ENCODE measurements around the gene CMKLR1.

The CMKLR1 gene

DNA sequence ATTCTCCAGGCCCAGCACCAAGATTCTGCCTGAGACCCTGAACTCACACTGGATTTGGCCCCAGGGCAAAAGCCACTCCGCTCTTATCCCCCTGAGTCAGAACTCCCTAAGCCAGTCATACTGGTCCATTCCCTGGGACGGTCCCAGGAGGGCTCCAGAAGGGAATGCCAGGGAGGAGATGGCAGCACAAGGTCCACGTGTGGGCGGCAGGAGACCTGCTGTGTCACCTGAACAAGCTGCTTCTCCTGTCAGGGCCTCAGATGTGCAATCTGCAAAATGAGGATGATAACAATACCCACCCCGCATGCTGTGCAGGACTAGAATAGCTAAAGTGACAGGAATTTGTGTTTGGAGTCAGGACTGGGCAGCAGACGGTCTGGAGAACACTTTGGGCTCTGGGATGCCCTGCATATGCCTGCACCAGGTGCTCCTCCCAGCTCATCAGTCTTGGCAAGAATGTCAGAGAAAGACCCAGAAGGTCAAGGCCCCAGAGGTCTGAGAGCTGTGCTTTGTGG lies 40.3 kb downstream of the CMKLR1 start:
- DNase-seq (ENCODE audit: low spot score), result no peak

DNA sequence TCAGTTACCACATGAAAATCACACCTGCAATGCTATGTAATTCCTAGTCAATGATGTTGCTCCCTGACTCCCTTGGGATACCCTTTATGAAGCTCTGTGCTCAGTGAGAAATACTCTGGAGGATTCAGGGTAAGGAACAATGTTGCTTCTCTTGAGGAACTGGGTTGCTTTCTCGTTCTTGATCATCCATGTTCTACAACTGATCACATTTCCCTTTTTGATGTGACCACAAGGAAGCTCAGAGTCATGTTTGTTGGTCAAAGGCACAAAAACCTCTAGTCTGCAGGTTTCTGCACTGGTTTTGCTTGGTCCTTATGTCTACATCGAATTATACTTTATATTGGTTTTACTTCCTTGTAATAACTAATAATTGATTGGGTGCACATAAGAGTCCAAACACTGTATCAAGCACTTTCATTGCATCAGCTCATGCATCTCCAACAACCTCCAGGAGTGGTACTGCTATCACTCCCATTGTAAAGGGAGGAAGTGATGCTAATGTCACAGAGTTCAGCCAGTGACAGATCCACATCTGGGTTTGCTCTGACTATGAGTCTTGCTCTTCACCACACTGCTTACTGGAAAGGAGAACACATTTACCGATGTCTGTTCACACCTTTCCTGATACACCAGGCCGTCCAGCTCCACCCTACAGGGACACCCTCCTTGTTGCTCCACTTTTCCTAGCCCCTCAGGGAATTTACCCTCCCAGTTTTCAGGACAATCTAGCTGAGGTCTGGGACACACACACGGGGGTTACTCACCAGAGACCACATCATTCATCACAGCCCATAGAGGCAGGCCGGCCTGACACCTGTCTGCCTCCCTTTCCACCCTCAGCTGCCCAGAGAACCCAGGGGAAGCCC lies 41.0 kb downstream of the CMKLR1 start:
- peak; percentile 36 for DNase-seq (ENCODE audit: low spot score)

DNA sequence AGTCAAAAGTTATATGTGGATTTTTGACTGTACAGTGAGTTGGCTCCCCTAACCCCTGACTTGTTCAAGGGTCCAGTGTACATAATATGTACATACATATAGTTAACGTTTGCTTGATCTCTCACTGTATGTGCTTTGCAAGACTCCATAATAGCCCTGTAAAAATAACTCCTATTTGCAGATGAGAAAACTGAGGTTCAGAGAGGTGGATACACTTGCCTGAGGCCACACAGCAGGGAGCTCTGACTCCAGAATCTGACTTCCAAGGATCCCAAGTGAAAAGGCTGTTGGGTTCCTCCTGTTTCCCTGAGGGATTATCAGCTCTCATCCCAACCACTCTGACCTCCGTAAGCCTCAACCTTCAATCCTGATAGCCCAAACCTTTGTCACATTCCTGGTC lies 41.7 kb downstream of the CMKLR1 start:
- DNase-seq (ENCODE audit: low spot score), result no peak

DNA sequence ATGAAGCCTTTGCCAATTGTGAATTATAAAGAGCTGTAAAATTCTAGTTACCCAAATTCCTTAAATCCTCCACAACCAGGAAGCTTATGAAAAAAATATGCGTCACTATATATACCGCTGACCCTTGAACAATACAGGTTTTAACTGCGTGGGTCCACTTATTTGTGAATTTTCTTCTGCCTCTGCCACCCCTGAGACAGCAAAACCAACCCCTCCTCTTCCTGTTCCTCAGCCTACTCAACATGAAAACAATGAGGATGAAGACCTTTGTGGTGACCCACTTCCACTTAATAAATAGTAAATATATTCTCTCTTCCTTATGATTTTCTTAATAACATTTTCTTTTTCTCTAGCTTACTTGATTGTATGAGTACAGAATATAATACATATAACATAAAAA lies 42.2 kb downstream of the CMKLR1 start:
- DNase-seq (ENCODE audit: low spot score), result peak; percentile 76

DNA sequence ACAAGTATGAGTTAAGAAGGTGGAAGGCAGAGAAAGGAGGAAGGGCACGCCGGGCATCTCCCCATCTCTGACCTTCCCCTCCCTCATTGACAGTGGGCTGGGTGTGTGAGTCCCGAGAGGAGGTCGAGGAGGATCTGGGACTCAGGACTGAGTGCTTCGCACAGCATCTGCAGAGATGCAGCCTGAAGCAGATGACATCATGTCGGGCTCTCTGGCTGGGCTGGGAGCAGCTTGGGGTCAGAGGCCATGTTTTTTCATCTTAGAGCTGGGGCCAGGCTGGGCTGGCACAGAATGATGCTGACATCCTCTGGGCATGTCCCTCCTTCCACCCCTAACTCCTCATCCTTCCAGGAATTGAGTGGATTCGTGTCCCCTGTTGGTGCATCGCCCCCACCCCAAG lies 43.5 kb downstream of the CMKLR1 start:
- DNase-seq (ENCODE audit: low spot score), result peak; percentile 36

DNA sequence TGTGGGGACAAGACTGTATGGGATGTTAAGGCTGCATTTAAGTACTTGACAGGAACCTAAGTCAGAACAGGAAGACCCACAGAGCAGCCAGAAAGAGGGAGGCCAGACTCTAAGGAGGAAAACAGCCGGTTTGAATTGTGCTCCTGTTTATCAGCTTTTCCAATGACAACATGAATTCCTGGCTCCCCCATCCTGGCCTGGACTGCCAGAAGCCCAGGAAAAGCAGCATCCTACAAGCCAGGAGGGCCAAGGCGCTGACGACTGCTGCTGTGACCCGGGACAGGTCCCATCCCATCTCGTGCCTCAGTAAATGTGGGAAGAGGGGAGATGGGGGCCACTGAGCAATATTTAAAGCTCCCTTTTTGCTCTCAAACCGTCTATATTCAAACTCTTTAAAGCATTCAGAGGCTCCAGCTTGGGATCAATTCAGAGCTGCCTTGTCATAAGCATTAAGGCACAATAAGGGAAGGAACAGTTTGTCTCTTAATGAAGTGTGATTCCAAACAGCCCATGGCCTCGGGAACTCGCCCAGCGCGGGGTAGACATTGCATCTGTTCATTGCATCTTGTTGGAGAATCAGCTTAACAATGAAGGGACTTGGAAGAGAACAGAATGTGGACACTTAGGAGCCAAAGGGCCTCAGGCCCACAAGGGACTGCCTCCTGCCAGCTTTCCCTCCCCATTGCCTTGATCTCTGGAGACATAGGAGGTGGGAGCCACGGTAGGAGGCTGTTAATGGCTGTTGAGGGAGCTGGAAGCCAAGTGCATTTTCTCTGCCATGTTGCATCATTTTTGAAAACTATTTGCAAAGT lies 49.6 kb downstream of the CMKLR1 start:
- DNase-seq (ENCODE audit: low spot score), result no peak

DNA sequence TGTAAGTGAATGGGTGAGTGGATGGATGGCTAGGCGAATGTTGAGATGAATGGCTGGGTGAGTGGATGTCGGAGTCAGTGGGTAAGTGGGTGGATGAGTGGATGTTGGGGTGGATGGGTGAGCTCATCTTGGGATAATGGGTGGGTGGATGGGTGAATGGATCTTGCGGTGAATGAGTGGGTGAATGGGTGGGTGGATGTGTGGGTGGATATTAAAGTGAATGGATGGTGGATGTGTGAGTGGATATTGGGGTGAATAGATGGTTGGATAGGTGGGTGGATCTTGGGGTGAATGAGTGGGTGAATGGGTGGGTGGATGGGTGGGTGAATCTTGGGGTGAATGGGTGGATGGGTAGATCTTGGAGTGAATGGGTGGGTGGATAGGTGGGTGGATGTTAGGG lies 51.9 kb downstream of the CMKLR1 start:
- no peak for DNase-seq (ENCODE audit: low spot score)

DNA sequence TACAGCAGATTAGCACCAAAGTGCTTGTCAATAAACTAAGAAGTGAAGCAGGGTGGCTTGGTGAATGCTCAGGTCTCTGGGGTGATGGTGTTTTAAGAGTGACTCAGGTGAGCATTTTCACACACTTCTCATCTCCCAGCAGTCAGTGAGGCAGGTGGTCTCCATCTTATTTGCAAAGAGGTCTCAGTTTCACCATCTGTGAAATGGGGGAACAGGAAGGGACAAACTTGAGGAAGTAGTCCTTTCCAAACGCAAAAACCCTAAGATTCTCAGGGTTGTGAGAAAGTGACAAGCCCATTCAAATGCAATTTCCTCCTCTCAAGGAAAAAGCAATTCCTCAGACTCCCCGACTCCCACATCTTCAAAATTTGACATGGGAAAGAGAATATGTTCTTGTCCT lies 54.1 kb downstream of the CMKLR1 start:
- DNase-seq (ENCODE audit: low spot score), result no peak

DNA sequence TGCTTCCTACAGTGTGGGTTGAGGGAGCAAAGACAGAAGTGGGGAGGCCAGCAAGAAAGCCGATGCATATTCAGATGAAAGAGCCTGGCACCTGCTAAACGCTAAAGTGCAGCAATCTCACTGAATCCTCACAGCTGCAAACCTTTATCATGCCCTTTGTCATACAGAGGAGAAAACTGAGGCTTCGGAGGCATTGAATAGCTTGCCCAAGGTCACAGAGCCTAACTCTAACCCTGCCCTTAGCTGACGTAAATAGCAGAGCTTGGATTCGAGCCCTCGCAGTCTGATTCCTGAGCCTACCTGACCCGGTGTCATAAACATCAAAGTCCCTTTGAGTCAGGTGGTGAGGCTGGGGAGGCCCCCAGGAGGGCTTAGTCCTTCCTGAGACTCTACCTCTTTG lies 54.9 kb downstream of the CMKLR1 start:
- DNase-seq (ENCODE audit: low spot score), result no peak

DNA sequence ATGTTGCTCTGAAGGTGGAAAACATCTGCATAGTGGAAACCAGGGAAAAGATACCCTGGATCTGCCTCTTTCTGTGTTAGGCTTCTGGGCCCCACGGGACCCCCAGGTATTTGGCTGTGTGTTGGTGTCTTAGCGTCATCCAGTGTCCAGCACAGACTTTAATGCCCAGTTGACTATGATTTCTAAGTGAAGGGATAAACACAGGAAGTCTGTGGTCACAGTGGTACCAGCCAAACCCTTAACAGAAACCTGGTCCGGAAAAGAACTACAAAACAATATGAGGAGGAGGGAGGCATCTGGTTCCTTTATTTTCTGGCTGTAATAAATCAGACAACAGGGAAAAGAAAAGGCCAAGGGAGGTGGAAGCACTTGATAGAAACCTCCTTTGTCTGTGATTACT lies 56.4 kb downstream of the CMKLR1 start:
- DNase-seq (ENCODE audit: low spot score), result peak; percentile 15

DNA sequence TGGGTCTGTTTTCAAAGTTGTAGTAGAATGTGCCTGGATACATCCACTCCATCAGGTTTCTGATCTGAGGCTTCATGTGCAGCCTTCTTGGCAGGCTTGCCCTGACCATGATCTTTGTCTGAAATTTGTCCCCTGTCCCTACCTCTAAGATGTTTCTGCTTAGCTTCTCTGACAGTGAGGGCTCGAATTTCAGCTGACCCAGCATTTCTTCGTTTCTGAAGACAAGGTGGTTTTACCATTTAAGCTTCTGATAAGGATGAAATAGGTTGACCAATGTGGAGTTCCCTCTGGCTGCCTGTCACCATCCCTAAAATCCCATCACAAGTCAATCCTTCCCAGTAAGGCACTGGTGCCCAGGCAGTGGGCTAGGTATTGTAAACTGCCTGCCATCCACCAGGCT lies 57.0 kb downstream of the CMKLR1 start:
- DNase-seq (ENCODE audit: low spot score), result no peak

DNA sequence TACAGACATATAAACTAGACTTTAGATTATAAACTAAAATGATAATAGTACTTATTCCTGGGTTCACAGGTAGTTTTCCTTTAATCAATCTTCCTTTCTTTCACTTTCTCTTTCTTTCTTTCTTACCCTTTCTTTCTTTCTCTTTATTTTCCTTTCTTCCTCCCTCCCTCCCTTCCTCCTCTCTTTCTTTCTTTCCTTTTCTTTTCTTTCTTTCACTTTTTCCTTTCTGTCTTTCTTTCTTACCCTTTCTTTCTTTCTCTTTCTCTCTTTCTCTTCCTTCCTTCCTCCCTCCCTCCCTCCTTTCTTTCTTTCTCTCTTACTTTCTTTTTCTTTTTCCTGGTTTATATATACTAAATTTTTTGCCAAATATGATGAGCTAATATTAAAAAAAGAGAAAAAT lies 61.5 kb downstream of the CMKLR1 start:
- no peak for DNase-seq (ENCODE audit: low spot score)

DNA sequence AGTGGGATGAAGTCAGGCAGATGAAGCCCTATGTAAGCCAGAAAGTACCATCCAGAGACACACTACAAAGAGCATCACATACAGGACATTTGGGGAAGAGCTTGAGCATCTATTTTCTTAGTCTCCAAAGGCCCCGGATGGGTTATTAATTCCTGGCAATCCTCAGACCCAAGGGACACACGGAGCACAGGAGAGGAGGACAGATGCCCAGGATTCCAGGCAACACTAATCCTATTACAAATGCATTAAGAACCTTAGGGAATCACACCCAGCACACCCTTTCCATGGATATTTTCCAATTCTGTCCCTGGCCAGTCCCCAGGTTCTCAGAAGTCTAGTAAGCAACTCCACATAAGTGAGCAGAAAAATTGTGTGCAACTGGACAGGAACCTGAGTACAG lies 65.9 kb downstream of the CMKLR1 start:
- DNase-seq (ENCODE audit: low spot score), result no peak

DNA sequence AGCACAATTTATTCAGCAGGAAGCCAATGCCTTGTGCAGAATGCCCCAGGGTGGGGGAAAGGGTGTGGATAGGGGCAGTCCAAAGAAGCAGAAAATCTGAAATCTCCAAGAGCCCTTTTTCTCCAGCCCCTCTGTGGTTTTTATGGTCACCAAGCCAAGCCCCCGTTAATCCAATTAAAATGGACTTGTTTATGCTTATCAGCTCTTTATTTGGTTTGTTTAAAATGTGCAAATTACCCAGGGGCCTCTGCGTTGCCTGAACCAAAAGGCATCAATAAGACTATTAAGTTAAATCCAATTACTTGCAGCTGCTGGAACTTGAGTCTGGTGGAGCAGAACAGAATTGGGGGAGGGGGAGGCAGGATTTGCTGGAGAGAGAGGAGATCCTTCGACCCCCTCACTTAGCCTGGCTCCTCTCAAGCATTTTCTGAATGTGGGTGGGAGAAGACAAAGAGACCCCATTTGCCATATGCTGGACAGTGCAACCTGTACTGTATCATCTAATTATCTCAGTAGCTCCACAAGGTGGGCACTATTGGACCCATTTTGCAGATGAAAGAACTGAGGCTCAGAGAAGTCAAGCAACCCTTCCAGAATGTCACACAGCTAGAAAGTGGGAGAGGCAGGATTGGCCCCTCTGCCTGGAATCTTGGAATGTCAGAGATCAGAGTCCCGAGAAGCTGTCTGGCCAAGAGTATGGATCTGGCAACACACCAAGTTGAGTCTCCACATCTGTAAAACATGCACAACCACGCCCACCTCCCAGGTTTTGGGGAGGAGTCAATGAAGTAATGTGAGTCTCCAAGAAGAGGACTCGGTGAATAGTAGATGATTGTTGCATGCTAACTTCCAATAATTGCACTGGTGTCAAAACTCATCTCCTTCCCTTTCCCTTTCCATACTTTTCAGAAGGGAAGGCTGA lies 66.9 kb downstream of the CMKLR1 start:
- DNase-seq (ENCODE audit: low spot score), result no peak

DNA sequence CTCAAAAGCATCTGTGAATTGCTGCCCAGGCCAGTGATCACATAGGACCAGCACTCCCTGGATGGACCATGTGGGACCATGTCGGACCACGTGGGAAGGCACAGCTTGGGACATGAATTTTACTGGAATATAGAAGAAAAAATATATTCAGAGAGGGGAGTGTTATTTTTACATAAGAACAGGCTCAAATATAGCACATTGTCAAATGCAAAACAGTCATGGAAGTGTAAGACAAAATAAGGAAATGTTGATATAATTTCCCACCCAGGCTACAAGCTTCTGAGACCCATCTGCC lies 68.3 kb downstream of the CMKLR1 start:
- no peak for DNase-seq (ENCODE audit: low spot score)

DNA sequence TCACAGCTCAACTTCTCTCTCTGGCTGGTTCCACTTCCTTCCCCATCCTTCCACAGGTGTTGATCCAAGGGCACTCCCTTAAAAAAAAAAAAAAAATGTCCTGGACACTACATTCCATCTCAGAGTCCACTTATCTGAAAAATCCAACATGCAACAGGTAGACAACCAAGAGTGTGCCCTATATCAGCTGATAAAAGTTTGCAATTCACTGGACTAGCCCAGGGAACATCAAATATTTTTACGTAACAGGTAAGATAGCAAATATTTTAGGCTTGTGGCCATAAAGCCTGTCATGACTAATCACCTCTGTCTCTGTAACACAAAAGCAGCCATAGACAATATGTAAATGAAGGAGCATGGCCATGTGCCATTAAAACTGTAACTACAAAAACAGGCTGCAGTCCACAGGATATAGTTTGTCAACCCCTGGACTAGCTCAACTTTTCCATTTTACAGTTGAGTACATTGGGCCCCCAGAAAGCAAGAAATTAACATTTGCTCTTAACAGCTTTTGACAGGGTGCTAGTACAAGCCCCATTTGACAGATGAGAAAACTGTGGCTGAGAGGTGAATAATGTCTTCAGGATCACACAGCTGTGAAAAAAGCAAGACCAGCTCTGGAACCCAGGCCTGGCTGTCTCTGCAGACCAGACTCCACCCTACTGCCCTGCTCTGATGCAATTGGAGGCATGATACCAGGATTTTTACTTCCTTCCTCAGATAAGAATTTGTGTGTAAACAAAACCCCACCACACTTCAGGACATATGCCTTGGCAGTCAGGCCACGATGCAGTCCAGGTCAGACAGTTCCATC lies 68.9 kb downstream of the CMKLR1 start:
- no peak for DNase-seq (ENCODE audit: low spot score)

DNA sequence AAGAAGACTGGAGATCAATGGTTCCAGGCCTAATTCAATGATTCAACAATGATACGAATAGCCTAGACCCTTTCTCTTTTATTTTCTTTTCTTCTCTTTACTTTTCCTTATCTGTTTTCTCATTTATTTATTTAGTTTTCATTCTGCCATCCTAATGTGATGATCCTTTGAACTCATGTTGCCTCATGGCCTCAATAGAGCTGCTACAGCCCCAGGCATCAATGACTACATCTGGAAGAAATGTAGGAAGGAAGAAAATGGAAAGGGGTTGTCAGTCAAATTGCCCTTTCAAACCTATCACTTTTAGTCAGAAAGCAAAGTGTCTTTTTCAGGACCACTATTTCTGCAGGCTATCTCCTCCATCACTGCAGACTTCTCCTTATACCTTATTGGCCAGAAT lies 69.9 kb downstream of the CMKLR1 start:
- no peak for DNase-seq (ENCODE audit: low spot score)

DNA sequence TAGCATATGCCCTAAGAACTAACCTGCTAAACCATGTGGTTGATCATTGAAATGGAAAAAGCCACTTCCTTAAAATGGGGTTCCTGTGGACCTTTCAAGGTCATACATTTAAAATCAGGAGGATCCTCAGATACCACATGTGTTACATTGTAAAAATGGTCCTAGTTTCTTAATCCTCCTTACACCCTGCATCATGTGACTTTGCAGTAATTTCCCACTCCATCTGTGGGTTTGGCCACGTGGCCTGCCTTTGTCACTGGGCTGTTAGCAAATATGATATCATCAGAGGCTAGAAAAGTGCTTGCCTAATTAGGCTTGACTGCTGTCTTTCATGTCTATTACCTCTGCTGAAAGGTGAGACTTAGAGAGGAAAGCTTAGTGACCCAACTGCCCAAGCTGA lies 70.7 kb downstream of the CMKLR1 start:
- DNase-seq (ENCODE audit: low spot score), result no peak

DNA sequence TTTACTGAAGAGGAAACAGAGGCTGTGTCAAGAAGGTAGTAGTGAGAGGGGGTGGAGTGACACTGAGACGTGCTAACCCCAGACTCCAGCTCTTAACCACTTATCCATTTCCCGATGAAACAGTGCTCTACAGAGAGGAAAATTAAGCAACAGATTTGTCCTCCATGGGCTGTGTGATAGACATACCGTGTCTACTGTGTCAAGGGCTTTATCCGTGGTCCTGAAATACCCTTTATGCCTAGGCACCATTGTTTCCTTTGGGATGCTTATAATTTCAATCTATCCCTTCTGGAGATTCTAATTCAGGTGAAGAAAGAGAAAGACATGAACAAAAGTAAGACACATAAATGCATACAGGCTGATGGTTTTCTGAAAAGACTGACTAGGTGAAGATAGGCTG lies 71.7 kb downstream of the CMKLR1 start:
- DNase-seq (ENCODE audit: low spot score), result no peak

DNA sequence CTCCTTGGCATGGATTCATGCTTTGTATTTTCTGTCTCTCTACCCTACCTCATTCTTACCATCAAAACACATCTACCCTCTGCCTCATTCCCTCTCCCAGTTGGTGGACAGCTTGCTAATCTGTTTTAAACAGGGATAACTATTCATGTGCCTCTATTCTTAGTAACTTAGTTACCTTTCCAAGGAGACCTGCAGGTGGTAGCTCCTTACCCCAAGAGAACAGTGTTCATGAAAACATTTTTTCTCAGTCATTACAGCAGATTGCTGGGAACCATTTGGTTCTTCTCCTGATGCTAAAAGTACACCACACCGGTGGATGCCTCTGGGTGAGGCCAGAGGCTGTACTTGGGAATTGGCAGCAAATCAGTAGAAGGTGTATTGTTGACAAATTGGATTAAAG lies 73.0 kb downstream of the CMKLR1 start:
- no peak for DNase-seq (ENCODE audit: low spot score)

DNA sequence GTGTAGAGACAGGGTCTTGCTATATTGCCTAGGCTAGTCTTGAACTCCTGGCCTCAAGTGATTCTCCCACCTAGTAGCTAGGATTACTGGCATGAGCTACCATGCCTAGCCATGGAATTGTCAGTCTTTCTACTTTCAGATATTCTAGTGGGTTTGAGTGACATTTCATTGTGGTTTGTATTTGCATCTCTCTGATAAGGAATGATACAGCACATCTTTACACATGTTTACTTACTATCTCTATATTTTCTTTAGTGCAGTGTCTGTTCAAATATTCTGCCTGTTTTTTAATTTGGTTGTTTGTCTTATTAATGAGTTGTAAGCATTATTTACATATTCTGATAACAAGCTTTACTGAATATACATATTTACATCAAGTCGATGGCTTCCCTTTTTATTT lies 73.6 kb downstream of the CMKLR1 start:
- no peak for DNase-seq (ENCODE audit: low spot score)

DNA sequence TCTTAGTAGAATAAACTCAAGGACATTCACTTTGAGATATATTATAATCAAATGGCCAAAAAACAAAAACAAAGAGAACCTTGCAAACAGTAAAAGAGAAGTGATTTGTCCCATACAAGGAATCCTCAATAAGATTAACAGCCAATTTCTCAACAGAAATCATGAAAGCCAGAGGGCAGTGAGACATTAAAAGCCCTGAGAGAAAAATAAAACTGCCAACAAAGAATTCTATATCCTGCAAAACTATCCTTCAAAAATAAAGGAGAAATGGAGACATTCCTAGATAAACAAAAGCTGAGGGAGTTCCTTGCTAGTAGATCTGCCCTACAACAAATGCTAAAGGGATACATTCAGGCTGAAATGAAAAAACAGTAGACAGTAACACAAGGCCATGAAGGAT lies 78.1 kb downstream of the CMKLR1 start:
- no peak for DNase-seq (ENCODE audit: low spot score)
